Femur (tissue), 1 donor: Measurements from ENCODE around the gene GBX1.

ENCODE experiments used
- DNase-seq: peaks from one replicate; pipeline ENCODE4 v3.0.0-alpha.2; 2017

GBX1 gene

DNA sequence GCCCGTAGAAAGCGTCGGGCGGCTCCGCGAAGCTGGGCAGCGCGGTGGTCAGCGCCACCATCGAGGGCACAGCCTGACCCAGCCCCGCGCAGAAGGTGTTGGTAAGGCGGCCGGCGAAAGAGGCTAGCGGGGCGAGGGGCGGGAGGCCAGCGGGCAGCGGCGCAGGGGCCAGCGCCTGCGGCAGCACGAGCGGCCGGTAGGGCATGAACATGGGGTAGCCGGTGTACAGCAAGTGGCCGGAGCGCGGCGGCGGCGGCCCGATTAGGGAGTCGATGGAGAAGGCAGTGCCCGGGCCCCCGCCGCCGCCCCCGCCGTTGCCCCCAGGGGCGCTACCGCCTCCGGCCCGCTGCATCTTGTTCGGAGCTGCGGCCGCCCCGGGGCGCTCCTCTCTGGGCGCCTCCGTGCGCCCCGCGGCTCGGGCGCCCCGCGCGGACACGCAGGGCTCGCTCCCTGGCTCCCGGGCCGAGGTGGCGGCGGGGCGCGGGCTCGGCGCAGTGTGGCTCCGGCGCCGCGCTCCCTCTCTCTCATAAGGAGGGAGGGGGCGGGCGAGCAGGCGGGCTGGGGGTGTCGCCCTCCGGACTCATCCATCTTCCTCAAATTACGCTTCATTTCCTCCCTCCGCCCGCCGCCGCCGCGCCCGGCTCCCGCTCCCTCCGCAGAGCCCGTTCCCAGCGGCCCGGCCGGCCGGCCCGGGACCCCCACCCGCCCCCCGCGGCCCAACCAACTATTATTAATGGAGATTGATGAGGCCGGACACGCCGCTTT, at the start of gene GBX1:
Gene GBX1, minus strand, starts transcription at position 498 of the 765 bp plus-strand sequence. Its CDS starts 146 bp downstream, at position 352.
- no peak for DNase-seq

DNA sequence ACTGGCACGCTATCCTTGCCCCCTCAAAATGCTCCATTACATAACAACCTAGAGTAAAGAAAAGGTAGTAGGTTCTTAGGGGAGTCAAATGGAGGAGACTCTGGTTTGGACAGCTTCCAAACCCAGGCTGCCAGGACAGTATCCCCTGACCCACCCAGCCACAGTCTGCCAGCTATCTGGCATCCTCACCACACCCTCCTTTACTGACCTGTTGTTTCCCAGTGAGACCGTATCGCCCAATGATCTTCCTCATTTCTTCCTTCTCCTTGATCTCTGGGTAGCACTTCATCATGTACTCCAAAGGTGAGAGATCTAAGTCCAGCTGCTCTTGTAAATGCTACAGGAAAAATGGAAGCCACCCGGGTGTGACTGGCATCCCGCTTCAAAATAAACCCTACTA, 47.9 kb upstream of the GBX1 start:
- DNase-seq = no peak

DNA sequence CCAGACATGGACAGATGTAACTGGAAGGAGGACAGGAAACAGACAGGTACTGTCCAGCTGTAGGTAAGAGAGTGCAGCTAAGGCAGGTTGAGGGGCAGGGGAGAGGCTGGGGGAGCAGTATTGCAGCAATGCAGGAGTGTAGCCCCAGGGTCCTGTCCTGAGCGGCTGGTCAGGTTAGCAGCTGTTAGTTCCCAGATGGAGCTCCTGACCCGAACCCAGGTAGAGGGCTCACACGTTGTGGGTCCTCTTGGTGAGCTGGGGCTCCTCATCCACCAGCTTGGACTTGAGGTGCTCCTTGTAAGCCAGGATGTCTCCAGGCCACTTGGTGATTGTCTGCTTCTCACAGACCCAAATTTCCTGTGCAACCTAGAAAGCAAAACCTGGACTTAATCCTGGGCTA, 46.3 kb upstream of the GBX1 start:
- no peak for DNase-seq

DNA sequence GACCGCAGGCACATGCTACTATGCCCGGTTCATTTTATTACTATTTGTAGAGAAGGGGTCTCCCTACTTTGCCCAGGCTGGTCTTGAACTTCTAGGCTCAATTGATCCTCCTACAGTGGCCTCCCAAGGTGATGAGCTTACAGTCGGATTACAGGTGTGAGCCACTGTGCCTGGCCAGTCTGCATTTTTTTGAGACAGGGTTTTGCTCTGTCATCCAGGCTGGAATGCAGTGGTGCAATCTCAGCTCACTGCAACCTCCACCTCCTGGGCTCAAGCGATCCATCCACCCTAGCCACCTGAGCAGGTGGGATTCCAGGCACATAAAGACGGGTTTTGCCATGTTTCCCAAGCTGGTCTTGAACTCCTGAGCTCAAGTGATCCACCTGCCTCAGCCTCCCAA, 45.1 kb upstream of the GBX1 start:
- DNase-seq = no peak

DNA sequence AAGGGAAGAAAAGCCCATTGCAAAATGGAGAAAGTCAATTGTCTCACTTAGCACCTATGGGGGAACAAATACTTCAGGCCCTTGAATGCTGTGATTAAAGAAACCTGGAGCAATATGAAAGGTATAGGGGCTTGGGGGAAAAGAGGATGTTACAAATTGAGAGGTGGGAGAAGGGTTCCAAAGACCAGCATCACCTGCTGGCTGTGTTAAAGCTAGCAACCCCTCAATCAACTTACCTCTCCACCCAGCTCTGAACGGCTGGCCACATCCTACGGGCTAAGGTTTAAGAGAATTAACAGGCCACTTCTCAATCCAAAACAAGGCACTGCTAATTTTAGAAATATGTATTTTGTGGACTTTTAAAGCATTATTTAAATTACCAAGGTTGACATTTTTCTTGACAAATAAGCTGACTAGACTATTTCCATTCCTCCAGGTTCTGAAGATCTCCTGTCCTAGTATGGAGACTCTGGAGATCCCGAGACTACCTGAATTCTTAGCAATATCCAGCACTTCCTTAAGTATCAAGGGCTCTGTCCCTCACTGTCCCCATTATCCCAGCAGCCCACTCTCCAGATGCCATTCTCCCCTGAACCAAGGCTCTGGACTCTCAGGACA, 43.8 kb upstream of the GBX1 start:
- no peak for DNase-seq

DNA sequence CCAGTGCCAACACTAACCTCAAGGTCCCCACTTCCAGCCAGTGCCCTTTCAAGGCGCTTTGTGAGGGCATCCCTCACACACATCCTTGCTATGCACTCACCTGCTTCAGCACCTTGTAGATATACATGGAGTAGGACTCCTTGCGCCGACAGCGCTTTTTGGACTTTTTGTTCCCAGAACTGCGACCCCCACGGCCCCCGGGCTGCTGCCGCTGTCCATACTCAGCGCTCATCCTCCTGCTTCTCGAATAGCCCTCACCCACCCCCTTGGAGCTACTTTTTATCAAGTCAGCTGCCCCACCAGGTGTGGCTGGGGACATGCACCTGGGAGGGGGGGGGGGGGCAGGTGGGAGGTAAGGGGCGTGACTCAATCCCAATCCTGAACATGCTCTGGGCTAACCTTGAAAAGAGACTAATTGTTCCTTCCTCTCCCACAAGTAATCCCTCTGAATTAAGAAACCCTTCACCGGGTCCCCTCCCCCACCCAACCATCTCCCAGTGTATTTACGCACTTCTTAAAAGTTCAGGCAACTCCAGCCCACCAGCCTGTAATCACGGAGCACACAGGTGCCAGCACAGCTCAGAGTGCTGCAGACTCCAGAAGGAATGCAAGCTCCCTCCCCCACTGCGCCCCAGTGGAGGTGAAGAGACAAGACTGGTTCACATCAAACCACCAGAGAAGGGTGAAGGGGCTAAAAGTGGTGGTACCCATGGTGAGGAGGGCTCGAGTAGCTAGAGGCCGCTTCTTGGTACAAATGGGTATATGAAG, 42.8 kb upstream of the GBX1 start, which contains the start of gene H2BK1:
Gene H2BK1, minus strand, starts transcription at position 402 of the 768 bp plus-strand sequence. Its CDS starts 170 bp downstream, at position 232.
- DNase-seq = no peak

DNA sequence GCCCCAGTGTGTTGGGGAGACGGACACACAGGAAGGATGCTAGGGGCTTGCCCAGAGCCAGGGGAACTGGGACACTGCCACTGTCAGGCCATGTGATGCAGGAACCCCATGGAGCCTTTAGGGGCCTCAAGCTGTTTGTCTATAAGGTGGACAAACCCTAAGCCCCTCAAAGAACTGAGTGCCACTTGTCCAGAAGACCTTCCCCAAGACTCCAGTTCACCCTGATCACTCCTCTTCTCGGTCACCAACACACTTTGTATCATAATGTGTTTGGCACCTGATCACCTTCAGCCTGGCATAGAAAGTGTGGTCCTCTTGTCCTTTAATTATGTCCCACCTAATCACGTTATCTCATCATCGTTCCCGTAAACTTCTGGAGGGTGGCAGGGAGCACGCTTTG, 42.1 kb upstream of the GBX1 start:
- DNase-seq = no peak

DNA sequence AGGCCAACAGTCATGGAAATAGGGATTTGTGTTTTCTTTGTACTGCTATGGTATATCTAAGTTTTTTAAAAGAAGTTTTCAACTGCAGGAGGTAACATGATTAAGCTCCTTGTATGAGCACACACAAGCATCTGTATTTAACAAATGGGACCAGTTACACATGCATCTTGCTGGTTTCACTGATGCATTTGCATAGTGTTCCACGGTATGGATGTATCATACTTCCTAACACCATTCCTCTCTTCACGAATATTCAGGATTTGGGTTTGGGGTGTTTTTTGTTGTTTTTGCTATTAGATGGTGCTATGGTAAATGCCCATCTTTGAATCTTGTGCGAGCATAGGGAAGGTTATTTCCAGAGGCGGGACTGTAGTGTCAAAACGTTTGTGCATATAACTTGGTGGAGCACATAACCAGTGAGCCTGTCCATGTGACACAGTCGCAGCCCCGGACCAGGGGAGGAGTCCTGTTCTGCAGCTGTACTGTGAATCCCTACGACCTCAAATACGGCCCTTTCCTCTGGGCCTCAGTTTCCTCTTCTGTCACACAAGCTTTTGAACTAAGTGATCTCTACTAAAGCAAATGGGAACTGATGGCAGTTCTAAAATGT, 40.9 kb upstream of the GBX1 start:
- DNase-seq = no peak

DNA sequence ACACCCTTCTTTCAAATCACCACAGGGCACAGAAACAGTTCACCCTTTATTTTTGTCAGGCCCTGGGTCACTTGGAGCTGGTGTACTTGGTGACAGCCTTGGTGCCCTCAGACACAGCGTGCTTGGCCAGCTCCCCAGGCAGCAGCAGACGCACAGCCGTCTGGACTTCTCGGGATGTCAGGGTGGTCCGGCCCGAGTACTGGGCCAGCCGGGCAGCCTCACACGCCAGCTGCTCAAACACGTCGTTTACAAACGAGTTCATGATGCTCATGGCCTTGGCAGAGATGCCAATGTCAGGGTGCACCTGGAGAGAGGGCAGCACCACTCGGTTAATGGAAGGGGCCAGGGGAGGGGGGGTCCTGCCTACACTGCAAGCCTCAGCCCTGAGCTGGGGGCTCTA, 40.3 kb upstream of the GBX1 start:
- no peak for DNase-seq

DNA sequence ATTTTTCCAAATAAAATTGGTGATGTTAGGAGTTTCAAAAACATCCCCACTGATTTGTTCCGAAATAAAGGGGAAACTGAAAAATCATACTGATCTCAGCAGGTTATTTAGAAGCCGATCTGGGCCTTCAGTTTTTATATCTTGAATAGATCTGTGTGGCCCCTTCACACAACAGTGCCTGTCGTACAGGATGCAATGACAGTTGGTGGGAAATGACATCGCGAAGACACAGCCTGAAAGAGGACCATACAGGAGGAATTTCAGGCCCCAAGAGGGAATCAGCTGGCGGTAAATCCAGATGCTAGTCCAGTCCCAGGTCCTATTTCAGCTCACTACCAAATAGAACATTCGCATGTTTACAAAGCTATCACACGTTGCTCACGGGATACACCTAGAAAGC, 39.8 kb upstream of the GBX1 start:
- DNase-seq = no peak

DNA sequence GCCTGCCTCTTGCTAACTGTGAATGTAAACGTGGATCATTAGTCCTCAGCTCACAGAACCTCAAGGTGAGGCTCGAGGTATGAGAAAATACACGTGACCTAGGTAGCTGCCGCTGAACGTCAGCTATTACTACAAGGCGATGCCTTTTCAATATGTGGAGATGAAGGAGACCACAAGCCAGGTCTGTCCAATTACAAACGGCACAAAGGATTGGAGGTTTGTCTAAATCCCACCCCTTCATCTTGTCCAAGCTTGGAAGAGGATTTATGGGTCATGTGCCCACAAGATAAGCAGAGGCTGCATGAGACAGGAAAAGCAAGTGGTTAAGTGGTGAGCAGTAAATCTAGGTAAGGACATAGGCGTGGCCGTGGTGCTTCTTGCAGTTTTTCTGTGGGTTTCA, 39.4 kb upstream of the GBX1 start:
- DNase-seq = no peak

DNA sequence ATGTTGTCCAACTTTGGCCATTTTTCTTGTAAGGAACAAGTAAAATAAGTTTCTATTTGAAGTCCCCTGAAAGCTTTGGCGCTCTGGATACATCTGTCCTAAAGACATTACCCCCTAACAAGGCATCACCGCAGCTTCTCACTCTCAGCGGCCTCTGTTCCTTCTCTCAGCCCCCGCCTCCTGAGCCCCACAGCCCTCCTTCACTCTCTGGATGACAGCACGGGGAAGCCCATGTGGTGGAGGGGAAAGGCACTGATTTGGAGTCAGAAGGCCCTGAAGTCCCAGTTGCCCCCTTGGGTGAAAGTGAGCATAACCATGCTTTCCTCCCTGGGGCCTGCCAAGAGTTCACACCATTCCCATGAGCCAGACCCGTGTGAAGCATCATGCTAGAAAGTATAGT, 38.2 kb upstream of the GBX1 start:
- no peak for DNase-seq

DNA sequence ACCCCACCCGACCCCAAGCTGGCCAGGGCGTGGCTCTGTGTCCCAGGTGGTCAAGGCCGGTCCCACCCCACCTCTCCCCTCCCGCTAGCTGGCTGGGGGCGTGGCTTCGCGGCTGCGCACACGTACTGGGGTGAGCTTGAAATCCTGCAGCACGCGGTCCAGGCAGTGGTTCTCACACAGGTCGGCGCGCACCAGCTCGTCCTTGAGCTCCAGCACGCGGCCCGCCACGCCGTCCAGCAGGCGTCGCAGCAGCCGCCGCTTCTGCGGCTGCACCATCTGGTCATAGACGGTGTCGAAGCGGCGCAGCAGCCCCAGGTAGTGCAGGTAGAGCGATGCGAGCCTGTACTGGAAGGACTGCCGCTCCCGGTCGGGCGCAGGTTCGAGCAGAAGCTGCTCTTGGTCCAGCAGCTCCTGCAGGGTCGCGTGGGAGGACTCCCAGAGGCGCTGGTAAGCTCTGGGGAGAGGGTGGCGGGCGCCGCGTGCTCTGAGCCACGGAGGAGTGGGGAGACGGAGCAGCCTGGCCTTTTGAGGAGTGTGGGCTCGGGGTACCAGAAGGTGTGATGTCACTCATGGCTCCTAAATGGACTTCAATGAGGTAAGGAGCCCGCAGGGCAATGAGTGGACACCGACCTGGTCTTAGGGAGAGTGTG, 37.0 kb upstream of the GBX1 start:
- DNase-seq = no peak

DNA sequence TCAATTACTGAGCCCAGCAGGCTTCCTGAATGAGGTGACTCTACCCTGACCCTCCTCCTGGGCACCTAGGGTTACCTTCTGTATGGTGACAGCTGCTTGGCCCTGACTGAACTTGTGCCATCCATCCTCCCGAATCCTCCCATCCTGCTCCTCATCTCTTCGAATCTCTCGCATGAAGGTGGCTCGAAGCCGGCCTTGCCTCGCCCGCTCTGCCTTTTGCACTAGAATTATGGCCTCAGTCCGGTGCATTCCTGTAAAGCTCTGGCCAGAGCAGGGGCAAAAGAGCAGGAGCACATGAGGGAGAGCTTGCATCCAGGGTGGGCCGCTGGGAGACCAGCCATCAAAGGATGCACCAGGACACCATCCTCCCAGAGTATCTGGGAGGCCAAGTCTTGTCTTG, 35.3 kb upstream of the GBX1 start:
- no peak for DNase-seq

DNA sequence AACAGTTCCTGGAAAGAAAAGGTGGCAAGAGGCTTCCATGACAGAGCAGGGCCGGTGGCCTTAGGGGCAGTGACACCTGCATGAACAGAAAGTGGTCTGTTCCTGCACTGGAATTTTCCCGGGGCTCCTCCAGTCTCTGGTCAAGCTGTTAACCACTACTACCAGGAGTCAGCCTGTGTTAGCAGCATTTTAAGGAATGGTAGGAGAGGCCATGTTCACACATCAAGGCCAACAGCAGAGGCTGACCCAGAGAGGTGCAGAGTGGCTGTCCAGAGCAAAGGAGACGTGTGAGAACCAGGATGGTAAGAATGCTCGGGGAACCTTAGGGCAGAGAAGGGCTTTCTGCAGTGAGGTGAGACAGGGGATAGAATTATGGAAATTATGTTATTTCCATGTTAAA, 34.3 kb upstream of the GBX1 start:
- no peak for DNase-seq

DNA sequence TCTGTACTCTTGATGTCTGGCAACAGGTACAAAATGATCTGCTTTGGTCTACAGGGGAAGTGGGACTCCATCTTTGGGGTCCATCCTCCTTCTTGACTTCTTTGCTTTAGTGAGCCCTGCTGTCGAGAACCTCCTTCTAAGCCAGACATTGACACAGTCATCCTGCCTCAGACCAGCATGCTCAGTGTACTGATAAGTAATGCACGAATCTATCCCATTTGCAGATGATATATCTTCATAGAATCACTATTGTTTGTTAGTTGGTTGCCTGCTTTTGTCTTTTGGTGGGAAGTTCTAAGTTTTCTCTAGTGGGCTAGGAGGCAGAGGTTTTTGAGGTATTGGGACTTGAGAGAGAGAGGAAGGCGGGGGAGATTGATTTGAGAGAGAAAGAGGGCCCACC, 33.9 kb upstream of the GBX1 start:
- no peak for DNase-seq

DNA sequence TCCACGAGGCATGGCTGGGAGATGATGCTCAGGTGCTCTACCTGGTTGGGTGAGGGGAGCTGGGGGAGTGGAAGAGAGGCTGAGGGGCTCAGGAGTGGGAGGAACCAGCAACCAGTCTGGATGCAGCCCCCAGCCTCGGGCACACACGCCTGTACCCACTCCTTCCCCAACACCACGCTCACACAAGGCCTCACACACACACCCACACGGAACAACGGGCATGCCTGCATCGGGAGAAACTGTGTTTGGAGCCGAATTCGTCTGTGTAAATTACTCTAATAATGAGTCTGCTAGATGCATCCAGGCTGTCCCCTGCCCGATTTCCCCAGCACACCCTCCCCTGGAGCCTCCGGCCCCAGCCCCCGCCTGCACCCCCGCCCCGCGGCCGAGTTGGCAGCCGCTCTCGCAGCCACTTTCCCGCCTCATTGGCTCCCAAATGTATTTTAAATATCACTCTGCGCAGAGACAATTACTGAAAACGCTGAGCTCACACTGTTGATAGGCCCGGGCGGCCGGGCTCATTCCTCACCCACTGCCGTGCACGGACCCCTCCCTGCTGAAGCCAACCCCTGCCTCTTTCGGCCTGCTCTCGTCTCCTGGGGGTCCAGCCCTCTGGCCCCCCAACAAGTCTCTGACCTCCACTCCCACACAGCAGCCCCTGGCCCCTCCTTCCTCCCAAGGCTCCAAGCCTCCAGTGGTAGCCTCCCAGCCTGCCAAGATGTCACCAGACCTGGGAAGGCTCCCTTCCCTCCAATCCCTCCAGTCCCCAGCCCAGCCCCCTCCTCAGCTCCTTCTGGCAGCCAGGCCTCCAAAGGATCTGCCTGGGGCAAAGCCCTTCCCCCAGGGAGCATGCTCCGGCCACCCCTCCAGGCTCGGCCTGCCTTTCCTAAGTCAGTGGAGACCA, 31.7 kb upstream of the GBX1 start:
- DNase-seq = peak; percentile 64

DNA sequence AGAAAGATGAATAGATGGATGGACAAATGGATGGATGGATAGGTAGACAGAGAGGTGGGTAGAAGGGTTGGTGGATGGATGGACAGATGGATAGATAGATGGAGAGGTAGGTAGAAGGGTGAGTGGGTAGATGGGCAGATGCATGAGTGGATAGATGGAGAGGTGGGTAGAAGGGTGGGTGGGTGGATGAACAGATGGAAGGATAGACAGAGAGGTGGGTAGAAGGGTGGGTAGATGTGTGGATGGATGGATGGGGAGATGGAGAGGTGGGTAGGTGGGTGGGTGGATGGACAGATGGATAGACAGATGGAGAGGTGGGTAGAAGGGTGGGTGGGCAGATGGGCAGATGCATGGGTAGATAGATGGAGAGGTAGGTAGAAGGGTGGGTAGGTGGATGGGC, 30.4 kb upstream of the GBX1 start:
- no peak for DNase-seq

DNA sequence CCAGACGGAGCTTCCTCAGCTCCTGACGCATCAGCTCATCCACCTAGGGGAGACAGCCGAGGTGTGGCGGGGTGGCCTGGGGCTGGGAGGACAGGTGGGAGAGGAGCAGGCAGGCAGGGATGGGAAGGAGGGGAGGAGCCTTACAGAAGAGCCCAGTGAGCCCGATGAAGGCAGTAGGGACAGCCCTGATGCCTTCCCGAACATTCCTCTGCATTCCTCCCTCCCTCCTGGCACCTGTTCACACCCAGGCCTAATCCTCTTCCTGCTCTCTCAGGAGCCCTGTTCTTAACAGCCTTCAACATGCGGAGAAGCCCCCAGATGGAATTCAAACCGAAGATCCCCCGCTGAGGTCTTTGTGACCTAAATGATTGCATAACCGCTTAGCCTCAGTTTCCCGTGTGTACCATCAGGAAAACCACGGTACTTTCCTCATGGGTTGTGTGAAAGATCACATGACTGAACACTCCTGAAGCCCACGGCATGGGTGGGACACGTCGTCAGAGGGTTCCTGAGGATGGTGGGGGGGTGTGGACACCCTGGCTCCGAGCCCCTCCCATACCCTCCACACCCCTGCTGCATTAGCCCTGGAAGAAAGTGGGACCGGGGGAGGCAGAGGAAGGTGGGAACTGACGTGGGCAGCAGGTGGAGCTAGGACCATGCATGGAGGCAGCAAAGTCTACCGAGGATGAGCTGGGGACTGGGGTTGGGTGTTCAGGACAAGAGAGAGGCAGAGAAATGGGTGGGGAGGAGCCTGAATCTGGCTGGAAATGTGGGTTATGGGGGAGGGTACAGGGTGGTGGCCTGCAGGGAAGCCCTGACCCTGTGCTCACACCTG, 28.3 kb upstream of the GBX1 start:
- DNase-seq = no peak

DNA sequence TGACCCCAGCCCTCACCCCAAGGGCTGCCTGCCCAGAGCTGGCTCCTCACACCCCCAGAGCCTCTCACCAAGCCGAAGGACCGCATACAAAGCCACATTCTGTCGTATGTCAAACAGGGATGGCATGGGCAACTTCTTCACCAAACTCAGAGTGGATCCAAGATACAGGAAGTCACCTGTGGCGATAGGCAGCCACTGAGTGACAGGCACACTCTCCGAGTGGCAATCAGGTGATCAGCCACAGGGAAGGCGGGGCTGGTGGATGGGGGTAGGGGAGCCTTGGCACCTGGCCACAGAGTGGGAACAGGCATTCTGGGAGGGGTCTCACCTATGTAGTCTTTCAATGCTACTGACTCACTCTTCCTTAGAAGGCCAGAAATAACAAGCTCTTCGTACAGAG, 26.7 kb upstream of the GBX1 start:
- no peak for DNase-seq
